HepG2 (cell line): Measurements from ENCODE around the gene TLN1. TPM values are rescaled to one million over a fixed set of nuclear protein-coding genes. Genes with fewer than 3 reads are reported as not detected.

Experiments
- AKNA ChIP-seq: sonication (generic); formaldehyde crosslinking; IDR thresholded peaks from 2 replicates; pipeline ENCODE4 v1.4.0; 2020; ENCODE audit warnings: missing genetic modification reagents, borderline replicate concordance
- BCL3 ChIP-seq: sonication (generic); formaldehyde crosslinking; IDR thresholded peaks from 2 replicates; pipeline ENCODE4 v1.5.1; 2020; ENCODE audit warnings: mild to moderate bottlenecking, missing genetic modification reagents, moderate library complexity
- HOXA9 ChIP-seq: sonication (generic); formaldehyde crosslinking; IDR thresholded peaks from 2 replicates; pipeline ENCODE4 v1.8.1; 2022; ENCODE audit warnings: missing genetic modification reagents, mild to moderate bottlenecking, moderate library complexity, borderline replicate concordance
- IRF2 ChIP-seq: IDR thresholded peaks from 2 replicates; pipeline ENCODE4 v1.6.1; 2018; ENCODE audit warnings: missing genetic modification reagents, missing compliant biosample characterization
- MBD4 ChIP-seq: IDR thresholded peaks from 2 replicates; pipeline ENCODE4 v1.6.1; 2012; ENCODE audit warnings: low read length, inconsistent platforms, borderline replicate concordance
- MTF1 ChIP-seq: sonication (generic); formaldehyde crosslinking; IDR thresholded peaks from 2 replicates; pipeline ENCODE4 v1.5.0; 2020; ENCODE audit warnings: missing genetic modification reagents
- MXD4 ChIP-seq: IDR thresholded peaks from 2 replicates; pipeline ENCODE4 v1.6.1; 2016; ENCODE audit warnings: mild to moderate bottlenecking, missing biosample characterization, missing genetic modification reagents
- NRL ChIP-seq: sonication (generic); formaldehyde crosslinking; IDR thresholded peaks from 2 replicates; pipeline ENCODE4 v1.5.0; 2020; ENCODE audit warnings: missing genetic modification reagents, mild to moderate bottlenecking, moderate library complexity, borderline replicate concordance
- PAX8 ChIP-seq: sonication (generic); formaldehyde crosslinking; IDR thresholded peaks from 2 replicates; pipeline ENCODE4 v1.8.0; 2022; ENCODE audit warnings: mild to moderate bottlenecking, missing genetic modification reagents, borderline replicate concordance
- SP2 ChIP-seq: sonication (generic); formaldehyde crosslinking; IDR thresholded peaks from 2 replicates; pipeline ENCODE4 v1.5.1; 2020; ENCODE audit warnings: mild to moderate bottlenecking, missing genetic modification reagents
- TP53 ChIP-seq: sonication (generic); formaldehyde crosslinking; conservative IDR thresholded peaks from 2 replicates; pipeline ENCODE4 v1.4.0; 2020; ENCODE audit warnings: missing genetic modification reagents
- TRIM24 ChIP-seq: sonication (generic); formaldehyde crosslinking; IDR thresholded peaks from 2 replicates; pipeline ENCODE4 v1.8.0; 2022; ENCODE audit warnings: mild to moderate bottlenecking, missing genetic modification reagents
- ZHX2 ChIP-seq, 2 experiments: sonication (generic) in 1 of 2; formaldehyde crosslinking in 1 of 2; IDR thresholded peaks; 2 replicates each; pipeline versions ENCODE4 v1.6.1 to v1.9.0; 2014 to 2022; ENCODE audit warnings: antibody characterized with exemption in 1 of 2, borderline replicate concordance in 1 of 2, inconsistent platforms in 1 of 2, low read depth in 1 of 2, missing genetic modification reagents in 1 of 2
- ZMYM2 ChIP-seq: sonication (generic); formaldehyde crosslinking; IDR thresholded peaks from 2 replicates; pipeline ENCODE4 v1.8.0; 2022; ENCODE audit warnings: mild to moderate bottlenecking, missing genetic modification reagents
- ZNF577 ChIP-seq: sonication (generic); formaldehyde crosslinking; IDR thresholded peaks from 2 replicates; pipeline ENCODE4 v1.4.0; 2020; ENCODE audit warnings: mild to moderate bottlenecking, low read depth, missing genetic modification reagents, borderline replicate concordance
- ZNF629 ChIP-seq: sonication (generic); formaldehyde crosslinking; conservative IDR thresholded peaks from 2 replicates; pipeline ENCODE4 v1.5.0; 2020; ENCODE audit warnings: missing genetic modification reagents
- polyA plus RNA-seq, 8 experiments: library from polyadenylated mRNA; depleted of rRNA in 3 of 8; stranded (reverse) in 7 of 8; unstranded in 1 of 8; fragments of >200 nt; fragmentation: Illumina TruSeq in 4 of 8; extraction: Trizol in 4 of 8; gene quantifications; 2 replicates each; pipeline versions ENCODE4 v1.2.1 to v1.2.3, GENCODE V29; 2011 to 2016; ENCODE audit warnings: low read depth in 4 of 8, missing spikeins in 1 of 8, mixed read lengths in 1 of 8; ENCODE audit not compliant: insufficient read depth in 1 of 8
- total RNA-seq, 5 experiments: library from RNA; depleted of rRNA; stranded (reverse); fragments of >200 nt; fragmentation: Illumina TruSeq; extraction: Trizol; gene quantifications; 2 replicates each; pipeline ENCODE4 v1.2.3, GENCODE V29; 2016; ENCODE audit warnings: low read depth in 1 of 5

Gene TLN1
- total and polyA plus RNA-seq, 2 of the 13 experiments (the other 11 are each of a cell fraction or from before 2014, with no cell fraction given) = 35.2 to 51.8 TPM

GRCh38 chr9:35657546-35658136, 74.4 kb downstream of the TLN1 start, which contains the start of gene RMRP (continued):
- TF ChIP-seq MXD4 (CRISPR knock-in tag) (peak; percentile 90), BCL3 (peak; percentile 99), ZHX2 (IDR thresholded peaks at IDR 0.05; ENCODE audit: low read depth) (peak; percentile 89), ZHX2 (CRISPR knock-in tag; IDR thresholded peaks at IDR 0.05; ENCODE audit: borderline replicate concordance) (0 out of 2 replicates have a peak, but pooled peaks have one; percentile 79), AKNA (CRISPR knock-in tag) (peak; percentile 96; the same call in 1 of the 2 replicates), MTF1 (peak; percentile 94; the same call in 1 of the 2 replicates), ZMYM2 (peak; percentile 89), MBD4 (no peak; the same call in 1 of the 2 replicates), TRIM24 (CRISPR knock-in tag) (0 out of 2 replicates have a peak, but pooled peaks have one; percentile 48), IRF2 (CRISPR knock-in tag) (peak; percentile 78), TP53 (peak; percentile 95), SP2 (peak; percentile 53; the same call in 1 of the 2 replicates), NRL (CRISPR knock-in tag) (peak; percentile 98; the same call in 1 of the 2 replicates), ZNF577 (CRISPR knock-in tag) (no peak), ZNF629 (CRISPR knock-in tag) (peak; percentile 76), PAX8 (CRISPR knock-in tag) (no peak), HOXA9 (peak; percentile 91; the same call in 1 of the 2 replicates)
